Liver (tissue), 9 donors: Measurements from ENCODE around the gene ZCCHC12. TPM values are rescaled to one million over a fixed set of nuclear protein-coding genes. Genes with fewer than 3 reads are reported as not detected.

ENCODE experiments used
- DNase-seq: peaks from one replicate; pipeline ENCODE4 v3.0.0-alpha.2; 2017; ENCODE audit warnings: low spot score
- H3K27ac ChIP-seq, 2 donors: one replicate each; pipeline ENCODE4 v1.7.0; 2013; ENCODE audit warnings: inconsistent platforms in 2 of 2, low read length in 2 of 2, control low read depth in 1 of 2, low read depth in 1 of 2, mild to moderate bottlenecking in 1 of 2
- H3K27me3 ChIP-seq, 4 donors: one replicate each; pipeline versions ENCODE4 v1.6.1 to v1.7.0; 2013; ENCODE audit warnings: low read length in 3 of 4, inconsistent platforms in 1 of 4, mild to moderate bottlenecking in 1 of 4, moderate library complexity in 1 of 4; ENCODE audit not compliant: control insufficient read depth in 4 of 4, insufficient read depth in 4 of 4
- H3K36me3 ChIP-seq, 4 donors: one replicate each; pipeline versions ENCODE4 v1.6.1 to v1.7.0; 2013; ENCODE audit warnings: low read length in 3 of 4, mild to moderate bottlenecking in 3 of 4, low read depth in 1 of 4, moderate library complexity in 1 of 4; ENCODE audit not compliant: control insufficient read depth in 4 of 4, insufficient read depth in 3 of 4
- H3K4me1 ChIP-seq, 4 donors: one replicate each; pipeline versions ENCODE4 v1.6.1 to v1.7.0; 2013; ENCODE audit warnings: low read length in 3 of 4, mild to moderate bottlenecking in 3 of 4, moderate library complexity in 1 of 4; ENCODE audit not compliant: control insufficient read depth in 4 of 4, insufficient read depth in 4 of 4
- H3K4me3 ChIP-seq, 3 donors: one replicate each; pipeline versions ENCODE4 v1.6.1 to v1.7.0; 2013; ENCODE audit warnings: low read length in 3 of 3, control low read depth in 1 of 3, low read depth in 1 of 3, mild to moderate bottlenecking in 1 of 3
- H3K9ac ChIP-seq, 2 donors: one replicate each; pipeline ENCODE4 v1.7.0; 2013; ENCODE audit warnings: low read length in 2 of 2, mild to moderate bottlenecking in 2 of 2, moderate library complexity in 2 of 2, control low read depth in 1 of 2, low read depth in 1 of 2
- H3K9me3 ChIP-seq, 4 donors: one replicate each; pipeline versions ENCODE4 v1.6.1 to v1.7.0; 2013; ENCODE audit warnings: low read length in 3 of 4; ENCODE audit not compliant: control insufficient read depth in 4 of 4
- EGR1 ChIP-seq, 2 donors: IDR thresholded peaks; 2 replicates each; pipeline ENCODE4 v1.6.1; 2016 to 2018; ENCODE audit warnings: antibody characterized with exemption in 2 of 2, low read depth in 2 of 2
- FOXA1 ChIP-seq: IDR thresholded peaks from 2 replicates; pipeline ENCODE4 v1.6.1; 2016; ENCODE audit warnings: antibody characterized with exemption
- FOXA2 ChIP-seq: IDR thresholded peaks from 2 replicates; pipeline ENCODE4 v1.6.1; 2016; ENCODE audit warnings: antibody characterized with exemption
- GABPA ChIP-seq, 2 donors: IDR thresholded peaks in 1 of 2; conservative IDR thresholded peaks in 1 of 2; 2 replicates each; pipeline ENCODE4 v1.6.1; 2016; ENCODE audit warnings: antibody characterized with exemption in 2 of 2, mild to moderate bottlenecking in 1 of 2, moderate library complexity in 1 of 2
- HNF4A ChIP-seq, 2 donors: conservative IDR thresholded peaks; 2 replicates each; pipeline ENCODE4 v1.6.1; 2016; ENCODE audit warnings: antibody characterized with exemption in 2 of 2, mild to moderate bottlenecking in 2 of 2
- HNF4G ChIP-seq: IDR thresholded peaks from 2 replicates; pipeline ENCODE4 v1.6.1; 2016; ENCODE audit warnings: antibody characterized with exemption
- JUND ChIP-seq, 2 donors: IDR thresholded peaks; 2 replicates each; pipeline ENCODE4 v1.6.1; 2016; ENCODE audit warnings: antibody characterized with exemption in 2 of 2
- NR2F2 ChIP-seq: IDR thresholded peaks from 2 replicates; pipeline ENCODE4 v1.6.1; 2016; ENCODE audit warnings: antibody characterized with exemption
- RAD21 ChIP-seq, 2 donors: IDR thresholded peaks; 2 replicates each; pipeline ENCODE4 v1.6.1; 2016; ENCODE audit warnings: antibody characterized with exemption in 2 of 2, mild to moderate bottlenecking in 2 of 2
- RXRA ChIP-seq, 2 donors: IDR thresholded peaks; 2 replicates each; pipeline ENCODE4 v1.6.1; 2017 to 2018; ENCODE audit warnings: antibody characterized with exemption in 2 of 2, mild to moderate bottlenecking in 1 of 2
- SP1 ChIP-seq: IDR thresholded peaks from 2 replicates; pipeline ENCODE4 v1.6.1; 2018; ENCODE audit warnings: antibody characterized with exemption, mild to moderate bottlenecking
- TAF1 ChIP-seq: conservative IDR thresholded peaks from 2 replicates; pipeline ENCODE4 v1.6.1; 2016; ENCODE audit warnings: antibody characterized with exemption, mild to moderate bottlenecking
- YY1 ChIP-seq: IDR thresholded peaks from 2 replicates; pipeline ENCODE4 v1.6.1; 2016; ENCODE audit warnings: antibody characterized with exemption, mild to moderate bottlenecking
- WGBS: extraction: QIAGEN DNeasy Blood & Tissue Kit; methylation state at CpG from one replicate; pipeline ENCODE4 v1.1.7; 2013; 5-methylcytosine and 5-hydroxymethylcytosine counted together
- polyA plus RNA-seq, 2 donors: library from polyadenylated mRNA; stranded (reverse) in 1 of 2; unstranded in 1 of 2; fragments of 200-250 nt in 1 of 2; fragments of >200 nt in 1 of 2; fragmentation: Nextera tagmentation in 1 of 2; extraction: Ambion mirVana in 1 of 2; gene quantifications; one replicate each; pipeline versions ENCODE4 v1.2.1 to v1.2.3, GENCODE V29; 2013 to 2015
- total RNA-seq, 2 donors: library from RNA; depleted of rRNA; stranded (reverse); fragments of >200 nt; gene quantifications; one replicate each; pipeline ENCODE4 v1.2.3, GENCODE V29; 2014
- TF ChIP-seq, protein P1 (sequence below): IDR thresholded peaks from 2 replicates; pipeline ENCODE4 v1.6.1; 2016; ENCODE audit warnings: antibody characterized with exemption
- TF ChIP-seq, protein P2 (sequence below): IDR thresholded peaks from 2 replicates; pipeline ENCODE4 v1.6.1; 2016; ENCODE audit warnings: antibody characterized with exemption
- TF ChIP-seq, protein P3 (sequence below): fragments of 150-350 bp; IDR thresholded peaks from 2 replicates; pipeline ENCODE4 v1.5.1; 2017; ENCODE audit warnings: improper control_type of control experiment, low read depth, low read length; ENCODE audit not compliant: missing input control
- TF ChIP-seq, protein P4 (sequence below): IDR thresholded peaks from 2 replicates; pipeline ENCODE4 v1.6.1; 2016; ENCODE audit warnings: antibody characterized with exemption, mild to moderate bottlenecking
- TF ChIP-seq, protein P5 (sequence below): IDR thresholded peaks from 2 replicates; pipeline ENCODE4 v1.6.1; 2016; ENCODE audit warnings: antibody characterized with exemption
- donor health status: healthy.
- donor health status: healthy.
- donor health status: healthy.
- donor health status: healthy.
- donor health status: healthy.

The ZCCHC12 gene
- total and polyA plus RNA-seq, 4 donors, result not detected

DNA sequence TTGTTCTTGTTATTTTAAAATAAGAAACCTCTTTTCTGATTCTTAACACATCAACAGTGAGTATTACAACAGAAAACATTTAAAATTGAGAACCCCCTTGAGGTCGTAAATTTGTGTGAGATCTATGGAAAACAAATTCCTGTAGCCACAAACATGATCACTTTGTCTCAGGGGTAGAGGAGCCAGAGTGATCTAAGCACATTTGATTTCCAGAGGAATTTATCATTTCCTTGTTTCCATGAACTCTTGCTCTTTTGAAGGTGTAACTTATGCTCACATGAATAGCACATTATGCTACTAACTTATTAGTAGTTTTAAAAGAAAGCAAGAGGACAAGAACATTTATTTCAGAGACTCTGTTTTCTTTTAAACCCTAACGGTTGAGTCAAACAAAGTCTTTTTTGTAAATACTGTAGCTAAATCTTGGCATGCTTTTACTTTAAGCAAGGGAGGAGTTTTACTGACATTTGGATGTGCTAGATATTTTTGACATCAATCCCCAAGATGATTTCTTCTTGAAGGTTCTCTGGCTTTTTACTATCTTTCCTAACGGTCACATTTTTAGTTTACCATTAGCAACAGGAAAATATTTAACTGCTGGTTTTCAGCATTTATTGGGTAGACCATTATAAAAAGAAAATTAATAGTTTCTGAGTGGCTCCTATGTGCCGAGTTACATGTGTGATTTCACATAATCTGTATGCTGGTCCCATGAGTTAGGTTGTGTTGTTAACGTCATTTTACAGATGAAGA is 27.9 kb upstream of the ZCCHC12 start:
- Histone ChIP-seq H3K27ac (no peak overlapping the region), H3K27me3 (peaks cover 0 to 6% (median 0%) of the 10 kb centered on the region in 4 donors), H3K4me1 (no peaks in the 10 kb centered on the region), H3K9me3 (no peaks in the 10 kb centered on the region), H3K4me3 (no peak overlapping the region), H3K36me3 (no peaks in the 10 kb centered on the region), H3K9ac (no peak overlapping the region)
- DNase-seq, result no peak
- 78% methylated on average over 5 of the region's 5 CpGs for WGBS
- no peak for TF ChIP-seq SP1
- no peak for TF ChIP-seq TAF1
- no peak for TF ChIP-seq FOXA2
- no peak for TF ChIP-seq HNF4A (conservative IDR thresholded peaks at IDR 0.05)
- TF ChIP-seq, protein P1, sequence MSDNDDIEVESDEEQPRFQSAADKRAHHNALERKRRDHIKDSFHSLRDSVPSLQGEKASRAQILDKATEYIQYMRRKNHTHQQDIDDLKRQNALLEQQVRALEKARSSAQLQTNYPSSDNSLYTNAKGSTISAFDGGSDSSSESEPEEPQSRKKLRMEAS, result no peak
- no peak for TF ChIP-seq RXRA (IDR thresholded peaks at IDR 0.05)
- TF ChIP-seq, protein P2, sequence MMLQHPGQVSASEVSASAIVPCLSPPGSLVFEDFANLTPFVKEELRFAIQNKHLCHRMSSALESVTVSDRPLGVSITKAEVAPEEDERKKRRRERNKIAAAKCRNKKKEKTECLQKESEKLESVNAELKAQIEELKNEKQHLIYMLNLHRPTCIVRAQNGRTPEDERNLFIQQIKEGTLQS, result no peak
- TF ChIP-seq HNF4G, result no peak
- TF ChIP-seq FOXA1, result no peak
- TF ChIP-seq, protein P3, sequence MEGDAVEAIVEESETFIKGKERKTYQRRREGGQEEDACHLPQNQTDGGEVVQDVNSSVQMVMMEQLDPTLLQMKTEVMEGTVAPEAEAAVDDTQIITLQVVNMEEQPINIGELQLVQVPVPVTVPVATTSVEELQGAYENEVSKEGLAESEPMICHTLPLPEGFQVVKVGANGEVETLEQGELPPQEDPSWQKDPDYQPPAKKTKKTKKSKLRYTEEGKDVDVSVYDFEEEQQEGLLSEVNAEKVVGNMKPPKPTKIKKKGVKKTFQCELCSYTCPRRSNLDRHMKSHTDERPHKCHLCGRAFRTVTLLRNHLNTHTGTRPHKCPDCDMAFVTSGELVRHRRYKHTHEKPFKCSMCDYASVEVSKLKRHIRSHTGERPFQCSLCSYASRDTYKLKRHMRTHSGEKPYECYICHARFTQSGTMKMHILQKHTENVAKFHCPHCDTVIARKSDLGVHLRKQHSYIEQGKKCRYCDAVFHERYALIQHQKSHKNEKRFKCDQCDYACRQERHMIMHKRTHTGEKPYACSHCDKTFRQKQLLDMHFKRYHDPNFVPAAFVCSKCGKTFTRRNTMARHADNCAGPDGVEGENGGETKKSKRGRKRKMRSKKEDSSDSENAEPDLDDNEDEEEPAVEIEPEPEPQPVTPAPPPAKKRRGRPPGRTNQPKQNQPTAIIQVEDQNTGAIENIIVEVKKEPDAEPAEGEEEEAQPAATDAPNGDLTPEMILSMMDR, result no peak
- TF ChIP-seq YY1, result no peak
- no peak for TF ChIP-seq GABPA (IDR thresholded peaks at IDR 0.05 in 1 of 2, conservative IDR thresholded peaks at IDR 0.05 in 1 of 2)
- TF ChIP-seq JUND (IDR thresholded peaks at IDR 0.05), result no peak
- TF ChIP-seq NR2F2, result no peak
- no peak for TF ChIP-seq EGR1 (IDR thresholded peaks at IDR 0.05; ENCODE audit: low read depth in 2 of 2)
- TF ChIP-seq, protein P4, sequence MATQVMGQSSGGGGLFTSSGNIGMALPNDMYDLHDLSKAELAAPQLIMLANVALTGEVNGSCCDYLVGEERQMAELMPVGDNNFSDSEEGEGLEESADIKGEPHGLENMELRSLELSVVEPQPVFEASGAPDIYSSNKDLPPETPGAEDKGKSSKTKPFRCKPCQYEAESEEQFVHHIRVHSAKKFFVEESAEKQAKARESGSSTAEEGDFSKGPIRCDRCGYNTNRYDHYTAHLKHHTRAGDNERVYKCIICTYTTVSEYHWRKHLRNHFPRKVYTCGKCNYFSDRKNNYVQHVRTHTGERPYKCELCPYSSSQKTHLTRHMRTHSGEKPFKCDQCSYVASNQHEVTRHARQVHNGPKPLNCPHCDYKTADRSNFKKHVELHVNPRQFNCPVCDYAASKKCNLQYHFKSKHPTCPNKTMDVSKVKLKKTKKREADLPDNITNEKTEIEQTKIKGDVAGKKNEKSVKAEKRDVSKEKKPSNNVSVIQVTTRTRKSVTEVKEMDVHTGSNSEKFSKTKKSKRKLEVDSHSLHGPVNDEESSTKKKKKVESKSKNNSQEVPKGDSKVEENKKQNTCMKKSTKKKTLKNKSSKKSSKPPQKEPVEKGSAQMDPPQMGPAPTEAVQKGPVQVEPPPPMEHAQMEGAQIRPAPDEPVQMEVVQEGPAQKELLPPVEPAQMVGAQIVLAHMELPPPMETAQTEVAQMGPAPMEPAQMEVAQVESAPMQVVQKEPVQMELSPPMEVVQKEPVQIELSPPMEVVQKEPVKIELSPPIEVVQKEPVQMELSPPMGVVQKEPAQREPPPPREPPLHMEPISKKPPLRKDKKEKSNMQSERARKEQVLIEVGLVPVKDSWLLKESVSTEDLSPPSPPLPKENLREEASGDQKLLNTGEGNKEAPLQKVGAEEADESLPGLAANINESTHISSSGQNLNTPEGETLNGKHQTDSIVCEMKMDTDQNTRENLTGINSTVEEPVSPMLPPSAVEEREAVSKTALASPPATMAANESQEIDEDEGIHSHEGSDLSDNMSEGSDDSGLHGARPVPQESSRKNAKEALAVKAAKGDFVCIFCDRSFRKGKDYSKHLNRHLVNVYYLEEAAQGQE, result no peak

DNA sequence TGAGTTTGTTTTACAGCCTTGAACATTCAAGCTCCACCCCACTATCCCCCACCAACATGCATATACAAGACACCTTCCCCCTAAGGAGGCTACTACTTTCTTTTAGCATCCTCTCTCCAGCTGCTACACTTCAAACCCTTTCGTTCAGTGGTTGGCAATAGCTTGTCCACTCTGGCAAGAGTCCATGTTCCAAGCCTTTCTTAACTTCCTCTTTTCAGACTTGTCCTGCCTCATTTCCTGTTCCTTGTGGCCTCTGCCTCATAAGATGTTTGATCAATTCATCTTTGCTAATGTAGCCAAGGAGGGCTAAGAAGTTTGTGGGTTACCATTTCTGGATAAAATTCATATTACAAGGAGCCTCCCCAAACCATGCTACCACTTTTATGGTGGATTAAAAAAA is 20.8 kb upstream of the ZCCHC12 start:
- Histone ChIP-seq H3K27me3 (no peaks in the 10 kb centered on the region), H3K9me3 (no peaks in the 10 kb centered on the region), H3K36me3 (no peaks in the 10 kb centered on the region), H3K9ac (no peak overlapping the region), H3K4me1 (no peaks in the 10 kb centered on the region), H3K4me3 (no peak overlapping the region), H3K27ac (no peak overlapping the region)
- DNase-seq, result no peak
- WGBS, result 29% methylated on average over 1 of the region's 1 CpG
- TF ChIP-seq, protein P5, sequence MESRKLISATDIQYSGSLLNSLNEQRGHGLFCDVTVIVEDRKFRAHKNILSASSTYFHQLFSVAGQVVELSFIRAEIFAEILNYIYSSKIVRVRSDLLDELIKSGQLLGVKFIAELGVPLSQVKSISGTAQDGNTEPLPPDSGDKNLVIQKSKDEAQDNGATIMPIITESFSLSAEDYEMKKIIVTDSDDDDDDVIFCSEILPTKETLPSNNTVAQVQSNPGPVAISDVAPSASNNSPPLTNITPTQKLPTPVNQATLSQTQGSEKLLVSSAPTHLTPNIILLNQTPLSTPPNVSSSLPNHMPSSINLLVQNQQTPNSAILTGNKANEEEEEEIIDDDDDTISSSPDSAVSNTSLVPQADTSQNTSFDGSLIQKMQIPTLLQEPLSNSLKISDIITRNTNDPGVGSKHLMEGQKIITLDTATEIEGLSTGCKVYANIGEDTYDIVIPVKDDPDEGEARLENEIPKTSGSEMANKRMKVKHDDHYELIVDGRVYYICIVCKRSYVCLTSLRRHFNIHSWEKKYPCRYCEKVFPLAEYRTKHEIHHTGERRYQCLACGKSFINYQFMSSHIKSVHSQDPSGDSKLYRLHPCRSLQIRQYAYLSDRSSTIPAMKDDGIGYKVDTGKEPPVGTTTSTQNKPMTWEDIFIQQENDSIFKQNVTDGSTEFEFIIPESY, result no peak
- TF ChIP-seq HNF4G, result no peak
- no peak for TF ChIP-seq RAD21 (IDR thresholded peaks at IDR 0.05)
- no peak for TF ChIP-seq GABPA (IDR thresholded peaks at IDR 0.05 in 1 of 2, conservative IDR thresholded peaks at IDR 0.05 in 1 of 2)
- TF ChIP-seq NR2F2, result no peak
